ENCODE measurements around the gene KCND2. TPM values are rescaled to one million over a fixed set of nuclear protein-coding genes. Genes with fewer than 3 reads are reported as not detected.

The KCND2 gene
- total RNA-seq, 1 experiment from 2014 or later = not detected

DNA sequence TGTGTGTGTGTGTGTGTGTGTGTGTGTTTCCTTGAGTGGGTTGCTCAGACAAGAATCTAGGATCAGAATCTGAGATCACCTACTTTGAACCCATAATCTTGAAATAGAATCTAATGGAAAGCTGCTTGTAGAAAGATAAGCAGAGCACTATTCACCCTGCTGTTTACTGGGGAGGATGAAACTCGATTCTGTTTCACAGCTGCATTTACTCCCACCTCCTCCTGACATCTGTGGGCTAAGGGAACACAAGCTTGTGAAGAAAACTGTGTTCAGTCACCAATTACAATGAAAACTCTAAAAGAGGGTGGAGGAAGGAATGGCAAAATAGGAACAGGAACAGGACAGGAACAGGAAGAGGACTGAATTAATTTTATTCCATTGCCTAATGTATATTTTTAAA, 315.4 kb downstream of the KCND2 start:
- Histone ChIP-seq H3K4me1 (peaks cover 52% of the 10 kb centered on the region), H3K9me3 (replicated peaks) (no peaks in the 10 kb centered on the region), H3K4me3 (no peak overlapping the region), H3K36me3 (no peaks in the 10 kb centered on the region), H3K27me3 (no peaks in the 10 kb centered on the region), H3K27ac (no peak overlapping the region)
- peak in 1 of 2 experiments; percentile 64 for DNase-seq

GRCh38 chr7:120588862-120589261, 315.9 kb downstream of the KCND2 start:
- Histone ChIP-seq H3K4me1 (peaks cover 48% of the 10 kb centered on the region), H3K36me3 (no peaks in the 10 kb centered on the region), H3K9me3 (replicated peaks) (no peaks in the 10 kb centered on the region), H3K27ac (no peak overlapping the region), H3K4me3 (no peak overlapping the region), H3K27me3 (no peaks in the 10 kb centered on the region)
- no peak for DNase-seq

DNA sequence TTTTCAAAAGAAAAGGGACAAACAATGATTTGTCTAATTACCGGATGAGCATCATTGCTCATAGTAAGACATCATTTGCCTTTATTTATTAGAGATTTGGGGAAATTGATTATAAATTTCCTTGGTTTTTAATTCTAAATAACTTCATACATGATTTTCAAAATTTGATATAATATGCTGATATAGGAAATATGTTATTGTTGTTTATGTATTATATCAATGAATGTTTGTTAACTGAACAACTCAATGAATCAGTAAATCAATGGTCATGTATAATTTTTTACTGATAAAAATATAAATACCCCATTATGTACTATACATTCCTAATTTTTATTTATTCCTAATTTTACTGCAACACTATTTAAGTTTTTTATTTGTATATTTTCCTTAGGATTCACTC, 327.6 kb downstream of the KCND2 start:
- no peak for DNase-seq
- H3K36me3 ChIP-seq = no peaks in the 10 kb centered on the region
- no peak overlapping the region for H3K27ac ChIP-seq
- H3K4me1 ChIP-seq = 0 out of 2 replicates have a peak, but pooled peaks cover 5% of the 10 kb centered on the region
- no peak overlapping the region for H3K4me3 ChIP-seq
- H3K9me3 ChIP-seq (replicated peaks) = no peaks in the 10 kb centered on the region; the same call in 1 of the 2 replicates
- H3K27me3 ChIP-seq = no peaks in the 10 kb centered on the region

GRCh38 chr7:120603366-120603765, 330.4 kb downstream of the KCND2 start:
- H3K9me3 ChIP-seq (replicated peaks) = no peaks in the 10 kb centered on the region; the same call in 1 of the 2 replicates
- no peaks in the 10 kb centered on the region for H3K27me3 ChIP-seq
- H3K4me1 ChIP-seq = no peaks in the 10 kb centered on the region
- no peak overlapping the region for H3K4me3 ChIP-seq
- H3K36me3 ChIP-seq = no peaks in the 10 kb centered on the region
- H3K27ac ChIP-seq = no peak overlapping the region
- DNase-seq = no peak

DNA sequence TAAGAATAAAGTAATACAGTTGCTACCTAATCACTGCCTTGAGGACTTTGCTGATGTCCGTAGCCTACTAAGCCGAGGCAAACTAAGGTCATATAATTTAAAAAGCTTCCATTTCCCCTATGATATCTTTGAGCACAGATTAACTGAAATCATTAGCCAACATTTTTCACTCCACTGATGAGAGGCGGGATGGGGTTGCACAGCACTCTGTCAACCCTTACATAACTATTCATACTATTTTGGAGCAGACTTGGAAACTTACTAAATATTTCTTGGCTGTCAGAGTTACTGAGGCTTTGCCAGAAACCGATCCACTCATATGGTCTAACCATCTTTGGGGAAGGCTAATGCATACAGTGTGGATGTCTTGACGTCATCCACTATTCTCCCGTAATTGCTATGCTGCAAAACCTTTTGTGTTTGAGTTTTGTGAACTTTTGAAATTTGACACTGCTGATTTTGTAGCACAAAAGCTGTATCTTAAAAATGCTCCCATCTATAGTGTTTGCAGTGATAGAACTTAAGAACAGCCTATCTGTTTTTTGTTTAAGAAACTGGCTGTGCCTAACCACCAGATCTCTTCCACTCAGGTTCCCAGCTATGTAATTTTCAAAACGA, 336.3 kb downstream of the KCND2 start:
- H3K9me3 ChIP-seq (replicated peaks) = no peaks in the 10 kb centered on the region
- peak in 1 of 2 experiments; percentile 28 for DNase-seq
- no peak overlapping the region for H3K4me3 ChIP-seq
- H3K27me3 ChIP-seq = no peaks in the 10 kb centered on the region
- H3K36me3 ChIP-seq = no peaks in the 10 kb centered on the region
- peak overlapping the region; percentile 26; the same call in 1 of the 2 replicates for H3K27ac ChIP-seq
- H3K4me1 ChIP-seq = peaks cover 9% of the 10 kb centered on the region

GRCh38 chr7:120611975-120612374, 339.0 kb downstream of the KCND2 start:
- no peak for DNase-seq
- Histone ChIP-seq H3K27ac (no peak overlapping the region), H3K9me3 (replicated peaks) (no peaks in the 10 kb centered on the region), H3K4me3 (no peak overlapping the region), H3K27me3 (no peaks in the 10 kb centered on the region), H3K4me1 (peaks cover 9% of the 10 kb centered on the region), H3K36me3 (no peaks in the 10 kb centered on the region)

- no peaks in the 10 kb centered on the region for H3K4me1 ChIP-seq
- H3K36me3 ChIP-seq = no peaks in the 10 kb centered on the region
- no peaks in the 10 kb centered on the region for H3K9me3 ChIP-seq (replicated peaks)
- H3K4me3 ChIP-seq = no peak overlapping the region
- DNase-seq = no peak
- H3K27me3 ChIP-seq = 0 out of 2 replicates have a peak, but pooled peaks cover 4% of the 10 kb centered on the region
- no peak overlapping the region for H3K27ac ChIP-seq
Observed at GRCh38 chr7:120615703-120616102, 342.7 kb downstream of the KCND2 start.

GRCh38 chr7:120617275-120617674, 344.3 kb downstream of the KCND2 start:
- DNase-seq = no peak
- 0 out of 2 replicates have a peak, but pooled peaks cover 4% of the 10 kb centered on the region for H3K27me3 ChIP-seq
- H3K9me3 ChIP-seq (replicated peaks) = no peaks in the 10 kb centered on the region
- H3K4me1 ChIP-seq = no peaks in the 10 kb centered on the region
- no peaks in the 10 kb centered on the region for H3K36me3 ChIP-seq
- no peak overlapping the region for H3K4me3 ChIP-seq
- H3K27ac ChIP-seq = no peak overlapping the region

GRCh38 chr7:120628251-120628650, 355.3 kb downstream of the KCND2 start:
- Histone ChIP-seq H3K27ac (no peak overlapping the region), H3K4me1 (no peaks in the 10 kb centered on the region), H3K27me3 (no peaks in the 10 kb centered on the region), H3K9me3 (replicated peaks) (no peaks in the 10 kb centered on the region), H3K36me3 (no peaks in the 10 kb centered on the region), H3K4me3 (no peak overlapping the region)
- DNase-seq = no peak

- Histone ChIP-seq H3K9me3 (replicated peaks) (no peaks in the 10 kb centered on the region), H3K27ac (no peak overlapping the region), H3K4me1 (no peaks in the 10 kb centered on the region), H3K27me3 (no peaks in the 10 kb centered on the region), H3K36me3 (no peaks in the 10 kb centered on the region), H3K4me3 (no peak overlapping the region)
- DNase-seq = no peak
Observed at GRCh38 chr7:120639884-120640283, 366.9 kb downstream of the KCND2 start.

- Histone ChIP-seq H3K27ac (no peak overlapping the region), H3K36me3 (no peaks in the 10 kb centered on the region), H3K9me3 (replicated peaks) (no peaks in the 10 kb centered on the region), H3K4me1 (no peaks in the 10 kb centered on the region), H3K27me3 (no peaks in the 10 kb centered on the region), H3K4me3 (no peak overlapping the region)
- DNase-seq = no peak
Observed at GRCh38 chr7:120645966-120646365, 373.0 kb downstream of the KCND2 start.

- Histone ChIP-seq H3K4me1 (no peaks in the 10 kb centered on the region), H3K9me3 (replicated peaks) (no peaks in the 10 kb centered on the region), H3K36me3 (no peaks in the 10 kb centered on the region), H3K4me3 (no peak overlapping the region), H3K27me3 (peaks cover 11% of the 10 kb centered on the region; the same call in 1 of the 2 replicates), H3K27ac (no peak overlapping the region)
- DNase-seq = no peak
Observed at GRCh38 chr7:120654241-120654640, 381.3 kb downstream of the KCND2 start.

DNA sequence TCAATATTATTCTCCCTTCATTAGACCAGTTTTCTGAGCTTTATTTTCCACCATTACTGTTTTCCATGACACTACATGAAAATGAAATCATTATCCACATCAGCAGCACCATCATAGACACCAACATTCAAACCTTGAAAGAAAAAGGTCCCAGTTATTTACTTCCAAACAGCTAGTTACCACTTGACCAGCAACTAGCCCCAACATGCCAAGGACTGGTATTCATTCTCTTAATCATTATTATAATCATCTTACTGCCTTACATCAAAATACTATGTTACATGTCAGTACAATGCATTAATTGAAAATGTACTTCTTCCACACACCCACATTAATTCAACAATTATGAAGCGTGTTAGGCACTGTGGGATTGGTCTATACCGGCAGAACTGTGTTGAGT, 385.5 kb downstream of the KCND2 start:
- Histone ChIP-seq H3K27ac (no peak overlapping the region), H3K36me3 (no peaks in the 10 kb centered on the region), H3K9me3 (replicated peaks) (no peaks in the 10 kb centered on the region), H3K27me3 (peaks cover 13% of the 10 kb centered on the region; the same call in 1 of the 2 replicates), H3K4me1 (no peaks in the 10 kb centered on the region), H3K4me3 (no peak overlapping the region)
- DNase-seq = no peak

DNA sequence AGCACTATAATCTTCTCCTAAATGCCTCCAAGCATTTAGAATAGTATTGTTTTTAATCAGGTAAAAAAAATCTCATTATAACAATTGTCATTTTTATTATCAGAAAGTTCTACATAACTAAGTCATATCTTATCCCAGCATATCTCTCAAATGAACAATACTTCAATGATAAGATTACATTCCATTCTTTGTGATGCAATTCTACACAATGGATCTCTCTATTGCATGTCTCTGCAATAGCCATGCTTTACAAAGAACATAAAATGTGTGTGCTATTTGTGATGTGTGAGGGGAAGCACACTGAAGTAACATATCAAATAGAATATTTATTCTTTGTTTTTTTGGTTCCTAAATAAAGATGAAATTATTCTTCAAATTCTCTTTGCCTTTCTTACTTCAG, 389.3 kb downstream of the KCND2 start:
- no peak for DNase-seq
- Histone ChIP-seq H3K27me3 (peaks cover 2% of the 10 kb centered on the region; the same call in 1 of the 2 replicates), H3K4me1 (no peaks in the 10 kb centered on the region), H3K36me3 (no peaks in the 10 kb centered on the region), H3K9me3 (replicated peaks) (no peaks in the 10 kb centered on the region), H3K27ac (no peak overlapping the region), H3K4me3 (no peak overlapping the region)

DNA sequence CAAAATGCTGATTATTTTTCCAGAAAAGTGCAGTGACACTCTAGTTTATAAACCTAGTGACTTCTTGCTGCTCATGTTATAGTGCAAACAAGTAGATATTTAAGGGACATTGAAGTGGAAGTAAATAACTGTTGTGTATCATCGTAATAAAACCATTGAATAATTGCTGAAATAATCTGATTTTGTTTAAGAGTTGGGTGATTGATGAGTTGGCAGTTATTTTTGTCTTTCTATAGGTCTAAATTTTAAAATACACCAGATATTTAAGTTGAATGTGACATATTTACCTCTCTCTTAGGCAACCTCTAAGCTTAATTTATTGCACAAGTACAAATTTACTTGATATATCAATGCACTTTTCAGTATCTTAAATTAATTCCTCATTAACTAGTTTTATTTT, 392.1 kb downstream of the KCND2 start:
- no peaks in the 10 kb centered on the region for H3K4me1 ChIP-seq
- DNase-seq = no peak
- no peaks in the 10 kb centered on the region for H3K36me3 ChIP-seq
- no peaks in the 10 kb centered on the region for H3K27me3 ChIP-seq
- no peak overlapping the region for H3K4me3 ChIP-seq
- H3K9me3 ChIP-seq (replicated peaks) = no peaks in the 10 kb centered on the region
- no peak overlapping the region for H3K27ac ChIP-seq

GRCh38 chr7:120675076-120675475, 402.1 kb downstream of the KCND2 start:
- Histone ChIP-seq H3K36me3 (no peaks in the 10 kb centered on the region), H3K27ac (no peak overlapping the region), H3K27me3 (no peaks in the 10 kb centered on the region), H3K4me1 (no peaks in the 10 kb centered on the region), H3K4me3 (no peak overlapping the region), H3K9me3 (replicated peaks) (no peaks in the 10 kb centered on the region)
- DNase-seq = no peak

Data from SJCRH30 (cell line).